RWPE1 (cell line): Measurements from ENCODE around the gene ABLIM3.

Experiments
- CTCF ChIA-PET: fragments of 350-600 bp; sonication (Branson Sonifier 250); formaldehyde crosslinking; extraction: SDS; loops from one replicate; lab custom pipeline; 2021; lab: Yijun Ruan, JAX
- POLR2A ChIA-PET: fragments of 400-600 bp; formaldehyde crosslinking; extraction: SDS; loops from one replicate; lab custom pipeline; 2020; ENCODE audit warnings: antibody characterized with exemption; ENCODE audit not compliant: low non-redundant PET; lab: Yijun Ruan, JAX
- DNase-seq: peaks from one replicate; pipeline ENCODE4 v3.0.0; 2012; ENCODE audit warnings: low spot score
- H3K27ac ChIP-seq: fragments of 450-650 bp; 2 replicates; pipeline ENCODE4 v1.5.1; 2017
- TF ChIP-seq, protein P1 (sequence below): fragments of 450-650 bp; conservative IDR thresholded peaks from 2 replicates; pipeline ENCODE4 v1.5.1; 2017; ENCODE audit warnings: low read depth, mild to moderate bottlenecking

The ABLIM3 gene

GRCh38 chr5:149217096-149217802 is 76.0 kb downstream of the ABLIM3 start:
- POLR2A ChIA-PET, result no interaction called here
- CTCF ChIA-PET, result no interaction called here
- TF ChIP-seq, protein P1, sequence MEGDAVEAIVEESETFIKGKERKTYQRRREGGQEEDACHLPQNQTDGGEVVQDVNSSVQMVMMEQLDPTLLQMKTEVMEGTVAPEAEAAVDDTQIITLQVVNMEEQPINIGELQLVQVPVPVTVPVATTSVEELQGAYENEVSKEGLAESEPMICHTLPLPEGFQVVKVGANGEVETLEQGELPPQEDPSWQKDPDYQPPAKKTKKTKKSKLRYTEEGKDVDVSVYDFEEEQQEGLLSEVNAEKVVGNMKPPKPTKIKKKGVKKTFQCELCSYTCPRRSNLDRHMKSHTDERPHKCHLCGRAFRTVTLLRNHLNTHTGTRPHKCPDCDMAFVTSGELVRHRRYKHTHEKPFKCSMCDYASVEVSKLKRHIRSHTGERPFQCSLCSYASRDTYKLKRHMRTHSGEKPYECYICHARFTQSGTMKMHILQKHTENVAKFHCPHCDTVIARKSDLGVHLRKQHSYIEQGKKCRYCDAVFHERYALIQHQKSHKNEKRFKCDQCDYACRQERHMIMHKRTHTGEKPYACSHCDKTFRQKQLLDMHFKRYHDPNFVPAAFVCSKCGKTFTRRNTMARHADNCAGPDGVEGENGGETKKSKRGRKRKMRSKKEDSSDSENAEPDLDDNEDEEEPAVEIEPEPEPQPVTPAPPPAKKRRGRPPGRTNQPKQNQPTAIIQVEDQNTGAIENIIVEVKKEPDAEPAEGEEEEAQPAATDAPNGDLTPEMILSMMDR, result no peak
- no peak overlapping the region for H3K27ac ChIP-seq
- no peak for DNase-seq

GRCh38 chr5:149217803-149218155 is 76.5 kb downstream of the ABLIM3 start:
- ChIA-PET POLR2A (no interaction called here), CTCF (no interaction called here)
- DNase-seq, result no peak
- TF ChIP-seq, protein P1, result no peak
- no peak overlapping the region for H3K27ac ChIP-seq

- no peak for DNase-seq
- TF ChIP-seq, protein P1, result no peak
- ChIA-PET CTCF (interaction anchor here (0.7 kb wide), 1 partner anchor 34 kb away, joined by 4 read pairs; no protein-coding TSS in a partner anchor), POLR2A (no interaction called here)
- H3K27ac ChIP-seq, result no peak overlapping the region
Measured at GRCh38 chr5:149219584-149219983, 78.3 kb downstream of the ABLIM3 start.

GRCh38 chr5:149220750-149221149 is 79.5 kb downstream of the ABLIM3 start:
- no peak overlapping the region for H3K27ac ChIP-seq
- DNase-seq, result no peak
- ChIA-PET POLR2A (no interaction called here), CTCF (no interaction called here)
- TF ChIP-seq, protein P1, result no peak

DNA sequence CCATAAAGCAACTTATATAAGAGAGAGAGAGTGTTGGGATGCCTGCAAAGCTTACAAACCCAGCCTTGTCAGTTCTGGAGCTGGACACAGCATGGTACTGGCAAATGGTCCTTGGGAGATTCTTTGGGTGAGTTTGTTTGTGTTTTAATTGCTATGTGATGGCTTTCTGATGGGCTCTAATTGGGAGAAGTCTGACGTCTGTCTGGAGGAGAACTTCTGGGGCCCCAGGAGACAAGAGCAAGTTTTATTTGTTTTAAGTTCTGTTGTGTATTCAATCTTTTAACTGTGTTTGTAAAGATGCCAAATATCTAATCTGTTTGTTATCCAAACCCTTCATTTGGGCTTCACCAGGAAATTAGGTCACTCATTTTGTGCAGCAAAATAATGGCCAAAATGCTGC is 80.0 kb downstream of the ABLIM3 start:
- TF ChIP-seq, protein P1, result no peak
- no peak overlapping the region for H3K27ac ChIP-seq
- ChIA-PET CTCF (no interaction called here), POLR2A (no interaction called here)
- DNase-seq, result no peak

DNA sequence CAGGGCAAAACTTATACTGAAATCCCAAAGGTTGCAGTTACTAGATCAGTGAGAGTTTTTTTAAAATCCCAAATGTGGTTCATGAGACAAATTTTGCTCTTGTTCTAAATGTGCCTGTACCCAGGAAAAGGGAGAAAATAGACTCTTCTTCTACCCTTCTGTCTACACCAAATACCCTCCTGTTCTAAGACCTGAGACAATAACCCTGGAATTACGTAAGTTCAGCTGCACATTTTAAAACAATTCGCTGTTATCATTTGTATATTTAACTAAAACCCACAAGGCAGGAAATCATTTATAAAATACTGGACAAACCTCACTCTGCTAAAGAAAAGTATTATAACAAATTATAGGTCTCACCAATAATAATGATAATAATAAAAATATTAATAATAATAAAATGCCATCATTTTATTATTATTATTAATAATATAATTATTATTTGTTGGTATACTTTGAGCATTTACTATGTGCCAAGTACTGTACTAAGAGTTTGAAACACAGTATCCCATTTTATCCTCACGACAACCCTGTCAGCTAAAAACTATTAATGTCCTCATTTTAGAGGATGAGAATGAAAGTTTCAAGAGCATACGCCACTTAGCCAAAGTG is 80.5 kb downstream of the ABLIM3 start:
- ChIA-PET CTCF (interaction anchor here (0.6 to 1.6 kb wide), 3 partner anchors 14 to 480 kb away, joined by 3 to 4 read pairs (median 3); no protein-coding TSS in a partner anchor), POLR2A (interaction anchor here (0.7 kb wide), 1 partner anchor 1161 kb away, joined by 3 read pairs; no protein-coding TSS in a partner anchor)
- no peak for DNase-seq
- TF ChIP-seq, protein P1, result no peak
- H3K27ac ChIP-seq, result no peak overlapping the region
